ENCODE measurements around the gene NAA40.
A peak's percentile ranks its signal among the peaks of the same experiment; 100 is the strongest.

Gene NAA40

GRCh38 chr11:63906087-63906486, 32.7 kb upstream of the NAA40 start:
- ATAC-seq, result no peak

GRCh38 chr11:63906585-63906984, 32.2 kb upstream of the NAA40 start:
- ATAC-seq, result peak; percentile 14; the same call in 1 of the 3 replicates
- TF ChIP-seq ZFP3 (CRISPR knock-in tag; IDR thresholded peaks at IDR 0.05), result no peak
- no peak for TF ChIP-seq ESRRG (CRISPR knock-in tag; IDR thresholded peaks at IDR 0.05)
- no peak for TF ChIP-seq ZC3H10 (CRISPR knock-in tag; IDR thresholded peaks at IDR 0.05)
- no peak for TF ChIP-seq PATZ1 (CRISPR knock-in tag; IDR thresholded peaks at IDR 0.05; ENCODE audit: borderline replicate concordance)
- TF ChIP-seq OSR1 (CRISPR knock-in tag; IDR thresholded peaks at IDR 0.05), result no peak
- no peak for TF ChIP-seq RARB (CRISPR knock-in tag; IDR thresholded peaks at IDR 0.05)
- no peak for TF ChIP-seq ZFP30 (CRISPR knock-in tag; IDR thresholded peaks at IDR 0.05)
- no peak for TF ChIP-seq TOX (CRISPR knock-in tag; IDR thresholded peaks at IDR 0.05; ENCODE audit: borderline replicate concordance)
- no peak for TF ChIP-seq CREB5 (CRISPR knock-in tag; IDR thresholded peaks at IDR 0.05; ENCODE audit: low read depth)
- TF ChIP-seq SNAI2 (CRISPR knock-in tag; IDR thresholded peaks at IDR 0.05), result no peak
- no peak for TF ChIP-seq GLIS3 (CRISPR knock-in tag; IDR thresholded peaks at IDR 0.05)
- no peak for TF ChIP-seq CSDC2 (CRISPR knock-in tag; IDR thresholded peaks at IDR 0.05)
- no peak for TF ChIP-seq POU6F1 (CRISPR knock-in tag; IDR thresholded peaks at IDR 0.05; ENCODE audit: borderline replicate concordance, low read depth)
- TF ChIP-seq ZNF565 (CRISPR knock-in tag; conservative IDR thresholded peaks at IDR 0.05; ENCODE audit: low read depth), result no peak
- no peak for TF ChIP-seq CSRNP3 (CRISPR knock-in tag; IDR thresholded peaks at IDR 0.05)
- no peak for TF ChIP-seq ZNF8 (CRISPR knock-in tag; IDR thresholded peaks at IDR 0.05)
- no peak for TF ChIP-seq BACH2 (CRISPR knock-in tag; IDR thresholded peaks at IDR 0.05; ENCODE audit: borderline replicate concordance)

More at GRCh38 chr11:63906087-63906486, 32.7 kb upstream of the NAA40 start:
- TF ChIP-seq CSRNP3 (CRISPR knock-in tag; IDR thresholded peaks at IDR 0.05) (no peak), ZC3H10 (CRISPR knock-in tag; IDR thresholded peaks at IDR 0.05) (no peak), ZNF8 (CRISPR knock-in tag; IDR thresholded peaks at IDR 0.05) (no peak), ARNTL (CRISPR knock-in tag; IDR thresholded peaks at IDR 0.05; ENCODE audit: borderline replicate concordance, low read depth) (no peak), PATZ1 (CRISPR knock-in tag; IDR thresholded peaks at IDR 0.05; ENCODE audit: borderline replicate concordance) (no peak), ZNF565 (CRISPR knock-in tag; conservative IDR thresholded peaks at IDR 0.05; ENCODE audit: low read depth) (no peak), TOX (CRISPR knock-in tag; IDR thresholded peaks at IDR 0.05; ENCODE audit: borderline replicate concordance) (no peak), CREB5 (CRISPR knock-in tag; IDR thresholded peaks at IDR 0.05; ENCODE audit: low read depth) (no peak), ZFP3 (CRISPR knock-in tag; IDR thresholded peaks at IDR 0.05) (no peak), ISL1 (CRISPR knock-in tag; IDR thresholded peaks at IDR 0.05) (no peak), TCF4 (CRISPR knock-in tag; IDR thresholded peaks at IDR 0.05; ENCODE audit: borderline replicate concordance) (no peak)

All from SK-N-SH treated with all-trans-retinoic acid at 6 μM for 48 hours (cell line).